Right lobe of liver (tissue), 4 donors: ENCODE measurements around the gene EIPR1.

Source experiments
- CTCF ChIP-seq, 4 donors: fragments of 200-600 bp in 3 of 4; fragments of 450-650 bp in 1 of 4; IDR thresholded peaks; one replicate each; pipeline versions ENCODE4 v1.5.1 to v1.8.0; 2016 to 2022; ENCODE audit warnings: antibody characterized with exemption in 4 of 4, mild to moderate bottlenecking in 2 of 4
- POLR2A ChIP-seq: fragments of 450-650 bp; IDR thresholded peaks from one replicate; pipeline ENCODE4 v1.6.1; 2017; ENCODE audit warnings: antibody characterized with exemption, mild to moderate bottlenecking
- donor health status: DM: no; HTN: no; CAD: no.
- donor health status: DM: no; HTN: no; CAD: no.
- donor health status: DM: no; HTN: yes; CAD: no.

GRCh38 chr2:3424171-3424795 lies 46.7 kb upstream of the EIPR1 start:
- TF ChIP-seq POLR2A, result no peak
- TF ChIP-seq CTCF (IDR thresholded peaks at IDR 0.05), result peak in 1 of 4 donors; percentile 8
